Activated CD4-positive, alpha-beta T cell treated with anti-CD3 and anti-CD28 coated beads, Interleukin-2, amount 10 ng/mL, durations not matched to agents 24 days and 14 days (primary cell): ENCODE data around the gene STYK1. TPM values are rescaled to one million over a fixed set of nuclear protein-coding genes. Genes with fewer than 3 reads are reported as not detected.
A peak's percentile ranks its signal among the peaks of the same experiment; 100 is the strongest.

Experiments
- DNase-seq: peaks from one replicate; pipeline ENCODE4 v3.0.0; 2022
- H3K27ac Mint-ChIP-seq: one replicate; pipeline ENCODE4 v1.8.0; 2022; ENCODE audit warnings: mild to moderate bottlenecking, mixed read lengths
- H3K27me3 Mint-ChIP-seq: one replicate; pipeline ENCODE4 v1.8.0; 2022; ENCODE audit warnings: mixed read lengths
- H3K36me3 Mint-ChIP-seq: one replicate; pipeline ENCODE4 v1.8.0; 2022; ENCODE audit warnings: low read depth, mild to moderate bottlenecking, mixed read lengths
- H3K4me1 Mint-ChIP-seq: one replicate; pipeline ENCODE4 v1.8.0; 2021; ENCODE audit warnings: mixed read lengths
- H3K4me3 Mint-ChIP-seq: one replicate; pipeline ENCODE4 v1.8.0; 2022; ENCODE audit warnings: mild to moderate bottlenecking, moderate library complexity, mixed read lengths
- H3K9me3 Mint-ChIP-seq: one replicate; pipeline ENCODE4 v1.8.0; 2021; ENCODE audit warnings: mixed read lengths
- intact Hi-C: fragments of 100-400 bp; cut with micrococcal nuclease; formaldehyde crosslinking; loops from one replicate; pipeline ENCODE4 v1.15.1; 2023
- total RNA-seq: library from RNA; stranded (reverse); gene quantifications from 2 replicates; pipeline ENCODE4 v1.2.3, GENCODE V29; 2022

The STYK1 gene
- total RNA-seq, 1 donor from 2014 or later, result not detected

GRCh38 chr12:10709808-10710207, 36.0 kb upstream of the STYK1 start:
- no peaks in the 10 kb centered on the region for H3K4me1 Mint-ChIP-seq
- intact Hi-C loops, result no loop called here
- DNase-seq, result no peak
- peaks cover 66% of the 10 kb centered on the region for H3K36me3 Mint-ChIP-seq
- H3K9me3 Mint-ChIP-seq, result no peaks in the 10 kb centered on the region
- H3K4me3 Mint-ChIP-seq, result no peak overlapping the region
- H3K27me3 Mint-ChIP-seq, result no peaks in the 10 kb centered on the region
- no peak overlapping the region for H3K27ac Mint-ChIP-seq

DNA sequence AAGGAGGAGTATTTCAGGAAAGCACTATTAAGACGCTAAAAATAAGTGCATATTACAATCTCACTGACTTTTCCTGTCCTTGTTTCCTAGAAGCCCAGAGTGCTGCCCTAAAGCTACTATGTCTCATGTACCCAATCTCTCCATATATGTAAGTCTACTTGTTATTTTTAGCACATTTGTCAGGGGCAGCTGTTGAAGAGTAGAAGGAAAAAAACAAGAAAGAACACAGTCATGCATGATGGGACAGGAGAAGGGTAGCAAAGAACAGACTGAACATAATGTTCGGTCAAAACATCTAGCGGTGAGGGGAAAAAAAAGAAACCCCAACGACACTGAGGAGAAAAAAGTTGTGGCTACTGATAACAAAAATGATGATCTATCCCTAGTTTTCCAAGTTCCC, 35.0 kb upstream of the STYK1 start:
- Mint-ChIP-seq H3K4me3 (no peak overlapping the region), H3K4me1 (no peaks in the 10 kb centered on the region), H3K27me3 (no peaks in the 10 kb centered on the region), H3K9me3 (no peaks in the 10 kb centered on the region), H3K36me3 (peaks cover 64% of the 10 kb centered on the region), H3K27ac (no peak overlapping the region)
- intact Hi-C loops, result no loop called here
- no peak for DNase-seq

DNA sequence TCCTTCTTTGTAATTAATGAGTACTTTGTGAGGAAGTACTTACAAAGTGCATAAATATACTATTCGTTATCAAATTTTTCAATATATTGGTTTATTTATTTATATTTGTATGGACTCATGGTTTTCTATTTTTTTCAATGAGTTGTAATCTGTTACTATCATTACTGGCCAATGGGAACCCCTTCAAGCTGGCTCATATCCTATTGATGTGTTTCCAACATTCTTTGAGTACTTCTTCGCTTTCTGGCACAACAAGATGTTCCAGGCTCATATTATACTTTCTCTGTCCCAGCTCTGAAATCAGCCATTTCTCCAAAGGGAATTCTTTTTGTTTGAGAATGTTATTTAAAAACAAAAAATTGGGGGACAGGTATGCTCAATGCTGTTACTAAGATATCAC, 31.8 kb upstream of the STYK1 start:
- Mint-ChIP-seq H3K4me1 (peaks cover 13% of the 10 kb centered on the region), H3K27me3 (no peaks in the 10 kb centered on the region), H3K27ac (no peak overlapping the region), H3K4me3 (no peak overlapping the region), H3K9me3 (no peaks in the 10 kb centered on the region), H3K36me3 (peaks cover 54% of the 10 kb centered on the region)
- intact Hi-C loops, result no loop called here
- DNase-seq, result no peak

GRCh38 chr12:10701843-10702242, 28.0 kb upstream of the STYK1 start:
- intact Hi-C loops, result loop anchor here (1.0 kb wide), 2 partner anchors 19 to 489 kb away; no protein-coding TSS in a partner anchor
- H3K4me1 Mint-ChIP-seq, result peaks cover 15% of the 10 kb centered on the region
- H3K27ac Mint-ChIP-seq, result peak overlapping the region; percentile 26
- H3K4me3 Mint-ChIP-seq, result no peak overlapping the region
- H3K27me3 Mint-ChIP-seq, result no peaks in the 10 kb centered on the region
- no peaks in the 10 kb centered on the region for H3K9me3 Mint-ChIP-seq
- peaks cover 49% of the 10 kb centered on the region for H3K36me3 Mint-ChIP-seq
- no peak for DNase-seq

GRCh38 chr12:10701131-10701681, 27.4 kb upstream of the STYK1 start:
- Mint-ChIP-seq H3K9me3 (no peaks in the 10 kb centered on the region), H3K27ac (peak overlapping the region; percentile 26), H3K36me3 (peaks cover 48% of the 10 kb centered on the region), H3K27me3 (no peaks in the 10 kb centered on the region), H3K4me1 (peaks cover 15% of the 10 kb centered on the region), H3K4me3 (peak overlapping the region; percentile 8)
- intact Hi-C loops, result loop anchor here (1.0 kb wide), 2 partner anchors 20 to 488 kb away; no protein-coding TSS in a partner anchor
- DNase-seq, result peak; percentile 73

GRCh38 chr12:10700581-10700980, 26.7 kb upstream of the STYK1 start:
- H3K4me3 Mint-ChIP-seq, result peak overlapping the region; percentile 8

DNA sequence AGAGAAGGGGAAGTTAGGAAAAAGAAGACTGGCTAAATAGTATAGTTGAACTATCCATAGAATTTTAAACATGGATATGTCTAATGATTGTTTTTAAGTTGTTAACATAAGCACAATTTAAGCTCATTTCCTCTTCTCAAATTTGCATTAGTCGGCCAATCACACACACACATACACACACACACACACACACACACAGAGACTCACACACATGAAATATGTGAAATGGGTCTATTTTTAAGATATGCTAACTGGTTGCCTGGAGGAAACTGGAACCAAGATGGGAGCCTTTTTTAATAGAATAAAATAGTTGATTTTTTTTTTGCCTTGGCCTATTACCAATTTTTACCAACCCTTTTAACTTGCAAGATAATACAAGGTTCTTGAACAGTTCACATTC, 24.0 kb upstream of the STYK1 start:
- H3K27ac Mint-ChIP-seq, result no peak overlapping the region
- no peaks in the 10 kb centered on the region for H3K27me3 Mint-ChIP-seq
- peaks cover 45% of the 10 kb centered on the region for H3K36me3 Mint-ChIP-seq
- no peaks in the 10 kb centered on the region for H3K9me3 Mint-ChIP-seq
- peaks cover 23% of the 10 kb centered on the region for H3K4me1 Mint-ChIP-seq
- no peak for DNase-seq
- H3K4me3 Mint-ChIP-seq, result no peak overlapping the region
- intact Hi-C loops, result no loop called here

More at GRCh38 chr12:10700581-10700980, 26.7 kb upstream of the STYK1 start:
- H3K27me3 Mint-ChIP-seq, result no peaks in the 10 kb centered on the region
- intact Hi-C loops, result no loop called here
- DNase-seq, result no peak
- no peaks in the 10 kb centered on the region for H3K9me3 Mint-ChIP-seq
- H3K36me3 Mint-ChIP-seq, result peaks cover 47% of the 10 kb centered on the region
- peak overlapping the region; percentile 26 for H3K27ac Mint-ChIP-seq
- peaks cover 18% of the 10 kb centered on the region for H3K4me1 Mint-ChIP-seq

DNA sequence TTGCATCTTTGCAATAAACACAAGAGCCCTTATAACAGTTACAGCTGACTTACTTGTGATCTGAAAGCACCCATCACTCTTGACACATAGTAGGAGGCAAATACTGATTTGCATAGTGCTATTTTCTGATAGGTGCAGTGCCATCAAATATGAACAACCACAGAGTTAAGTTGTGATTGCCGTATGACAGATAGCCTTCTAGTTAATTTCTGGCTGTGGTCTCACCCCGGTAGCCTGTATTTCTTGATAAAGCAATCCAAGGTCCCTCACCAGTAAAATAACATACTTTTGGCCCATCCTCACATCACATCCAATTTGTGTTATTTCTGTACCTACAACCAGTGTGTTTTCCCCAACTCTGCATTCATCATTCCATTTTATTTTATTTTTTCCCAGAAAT, 23.3 kb upstream of the STYK1 start:
- Mint-ChIP-seq H3K4me1 (peaks cover 23% of the 10 kb centered on the region), H3K4me3 (no peak overlapping the region), H3K36me3 (peaks cover 43% of the 10 kb centered on the region), H3K27me3 (no peaks in the 10 kb centered on the region), H3K27ac (no peak overlapping the region), H3K9me3 (no peaks in the 10 kb centered on the region)
- intact Hi-C loops, result no loop called here
- DNase-seq, result no peak

DNA sequence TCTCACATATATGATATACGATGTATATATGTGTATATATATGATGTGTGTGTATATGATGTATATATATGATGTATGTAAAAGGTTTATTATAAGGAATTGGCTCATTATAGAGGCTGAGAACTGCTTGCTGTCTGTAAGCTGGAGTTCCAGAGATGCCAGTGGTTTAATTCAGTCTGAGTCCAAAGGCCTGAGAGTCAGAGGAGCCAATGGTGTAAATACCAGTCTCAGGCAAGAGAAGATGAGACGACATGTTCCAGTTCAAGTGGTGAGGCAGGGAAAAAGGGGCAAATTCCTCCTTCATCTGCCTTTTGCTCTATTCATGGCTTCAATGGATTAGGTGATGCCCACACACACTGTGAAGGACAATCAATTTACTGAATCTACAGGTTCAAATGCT, 17.1 kb upstream of the STYK1 start:
- intact Hi-C loops, result no loop called here
- no peak overlapping the region for H3K4me3 Mint-ChIP-seq
- peaks cover 5% of the 10 kb centered on the region for H3K4me1 Mint-ChIP-seq
- H3K27me3 Mint-ChIP-seq, result no peaks in the 10 kb centered on the region
- peaks cover 2% of the 10 kb centered on the region for H3K36me3 Mint-ChIP-seq
- H3K27ac Mint-ChIP-seq, result no peak overlapping the region
- peaks cover 15% of the 10 kb centered on the region for H3K9me3 Mint-ChIP-seq
- DNase-seq, result no peak

DNA sequence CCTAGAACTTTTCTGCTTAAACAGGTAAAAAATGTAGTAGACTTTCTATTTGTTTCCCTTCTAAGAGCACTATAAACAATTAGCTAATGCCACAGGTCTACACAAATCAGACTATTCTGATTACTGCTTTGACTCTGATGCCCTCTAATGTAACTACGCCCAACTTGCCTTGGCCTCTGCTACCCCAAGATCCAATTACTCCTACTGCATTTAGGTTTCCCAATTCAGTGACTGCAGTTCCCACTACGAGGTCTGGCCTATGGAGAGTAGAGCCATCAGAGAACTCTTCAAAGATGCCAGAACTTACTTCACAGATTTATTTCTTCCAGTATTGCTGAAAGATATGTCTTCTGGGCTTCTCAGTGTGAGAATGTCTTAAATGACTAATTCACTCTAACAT, 15.3 kb upstream of the STYK1 start:
- no peak for DNase-seq
- Mint-ChIP-seq H3K4me3 (no peak overlapping the region), H3K36me3 (no peaks in the 10 kb centered on the region), H3K9me3 (peaks cover 15% of the 10 kb centered on the region), H3K27ac (no peak overlapping the region), H3K27me3 (peaks cover 4% of the 10 kb centered on the region), H3K4me1 (no peaks in the 10 kb centered on the region)
- intact Hi-C loops, result no loop called here

GRCh38 chr12:10688042-10688441, 14.2 kb upstream of the STYK1 start:
- H3K27ac Mint-ChIP-seq, result no peak overlapping the region
- H3K4me3 Mint-ChIP-seq, result no peak overlapping the region
- no peaks in the 10 kb centered on the region for H3K36me3 Mint-ChIP-seq
- intact Hi-C loops, result no loop called here
- peaks cover 15% of the 10 kb centered on the region for H3K9me3 Mint-ChIP-seq
- H3K4me1 Mint-ChIP-seq, result no peaks in the 10 kb centered on the region
- no peak for DNase-seq
- peaks cover 4% of the 10 kb centered on the region for H3K27me3 Mint-ChIP-seq

DNA sequence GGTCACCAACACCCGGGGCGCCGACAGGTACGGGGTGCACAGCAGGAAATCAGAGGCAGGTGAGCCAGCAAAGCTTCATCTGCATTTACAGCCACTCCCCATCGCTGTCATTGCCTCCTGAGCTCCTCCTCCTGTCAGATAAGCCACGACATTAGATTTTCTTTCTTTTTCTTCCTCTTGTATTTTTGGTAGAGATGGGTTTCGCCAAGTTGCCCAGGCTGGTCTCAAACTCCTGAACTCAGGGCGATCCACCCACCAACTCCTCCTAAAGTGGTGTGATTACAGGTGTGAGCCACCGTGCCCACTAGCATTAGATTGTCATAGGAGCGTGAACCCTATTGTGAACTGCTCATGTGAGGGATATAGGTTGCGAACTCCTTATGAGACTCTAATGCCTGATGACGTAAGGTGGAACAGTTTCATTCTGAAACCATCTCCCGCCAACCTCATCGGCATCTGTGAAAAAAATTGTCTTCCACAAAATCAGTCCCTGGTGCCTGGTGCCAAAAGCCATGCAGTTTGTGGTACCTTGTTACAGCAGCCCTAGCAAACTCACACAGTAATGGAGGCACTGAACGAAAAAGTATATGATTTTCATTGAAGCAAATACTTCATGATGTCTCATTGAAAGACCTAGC, 1.5 kb downstream of the STYK1 start:
- intact Hi-C loops, result loop anchor here (5.0 kb wide), 2 partner anchors 80 to 435 kb away; no protein-coding TSS in a partner anchor
- Mint-ChIP-seq H3K4me3 (no peak overlapping the region), H3K36me3 (no peaks in the 10 kb centered on the region), H3K9me3 (no peaks in the 10 kb centered on the region), H3K27me3 (peaks cover 61% of the 10 kb centered on the region), H3K27ac (no peak overlapping the region), H3K4me1 (peaks cover 32% of the 10 kb centered on the region)
- DNase-seq, result peak; percentile 60

DNA sequence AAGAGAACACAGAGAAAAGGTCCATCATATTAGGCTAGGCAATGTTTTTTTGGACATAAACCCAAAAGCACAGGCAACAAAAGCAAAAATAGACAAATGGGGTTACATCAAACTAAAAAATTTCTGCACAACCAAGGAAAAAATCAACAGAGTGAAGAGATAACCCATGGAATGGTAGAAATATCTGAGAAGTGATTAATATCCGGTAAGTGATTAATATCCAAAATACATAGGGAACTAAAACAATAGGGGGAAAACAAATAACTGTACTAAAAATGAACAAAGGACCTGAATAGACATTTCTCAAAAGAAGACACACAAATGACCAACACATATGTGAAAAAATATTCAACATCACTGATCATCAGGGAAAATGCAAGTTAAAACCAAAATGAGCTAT, 4.3 kb downstream of the STYK1 start:
- peaks cover 48% of the 10 kb centered on the region for H3K27me3 Mint-ChIP-seq
- DNase-seq, result peak; percentile 2

GRCh38 chr12:10668526-10668925, 5.3 kb downstream of the STYK1 start:
- intact Hi-C loops, result no loop called here
- no peak for DNase-seq
- Mint-ChIP-seq H3K27me3 (peaks cover 46% of the 10 kb centered on the region), H3K36me3 (no peaks in the 10 kb centered on the region), H3K27ac (no peak overlapping the region), H3K4me1 (peaks cover 10% of the 10 kb centered on the region), H3K9me3 (no peaks in the 10 kb centered on the region), H3K4me3 (peak overlapping the region; percentile 29)

More for the DNA sequence above, 4.3 kb downstream of the STYK1 start:
- H3K4me3 Mint-ChIP-seq, result no peak overlapping the region
- H3K9me3 Mint-ChIP-seq, result no peaks in the 10 kb centered on the region
- no peak overlapping the region for H3K27ac Mint-ChIP-seq
- intact Hi-C loops, result no loop called here
- no peaks in the 10 kb centered on the region for H3K36me3 Mint-ChIP-seq
- peaks cover 18% of the 10 kb centered on the region for H3K4me1 Mint-ChIP-seq
